Thoracic aorta (tissue), 2 donors: ENCODE measurements around the gene CYP2C9. TPM values are rescaled to one million over a fixed set of nuclear protein-coding genes. Genes with fewer than 3 reads are reported as not detected.

ENCODE experiments used
- ATAC-seq: fragments of 150-250 bp; one replicate; pipeline ENCODE4 v1.8.0; 2017; ENCODE audit warnings: low read depth; ENCODE audit not compliant: insufficient number of reproducible peaks, low FRiP score
- DNase-seq: peaks from one replicate; pipeline ENCODE4 v3.0.0-alpha.2; 2020; ENCODE audit warnings: low spot score
- H3K27ac ChIP-seq, 2 donors: fragments of 200-600 bp; sonication (generic); 1 replicate in 1 of 2; 2 replicates in 1 of 2; pipeline ENCODE4 v1.5.1; 2016; ENCODE audit warnings: mild to moderate bottlenecking in 2 of 2, moderate library complexity in 2 of 2
- H3K27me3 ChIP-seq: fragments of 200-600 bp; sonication (generic); replicated peaks from 2 replicates; pipeline ENCODE4 v1.6.0; 2016; ENCODE audit warnings: mild to moderate bottlenecking; ENCODE audit not compliant: insufficient read depth
- H3K36me3 ChIP-seq: fragments of 200-600 bp; sonication (generic); one replicate; pipeline ENCODE4 v1.5.1; 2016
- H3K4me1 ChIP-seq, 2 donors: fragments of 200-600 bp; sonication (generic); 1 replicate in 1 of 2; 2 replicates in 1 of 2; pipeline versions ENCODE4 v1.5.1 to v1.6.0; 2016; ENCODE audit warnings: low read depth in 2 of 2, mild to moderate bottlenecking in 1 of 2; ENCODE audit not compliant: control insufficient read depth in 1 of 2
- H3K4me3 ChIP-seq: fragments of 200-600 bp; sonication (generic); 2 replicates; pipeline ENCODE4 v1.5.1; 2016; ENCODE audit warnings: mild to moderate bottlenecking
- H3K9me3 ChIP-seq: fragments of 200-600 bp; sonication (generic); 2 replicates; pipeline ENCODE4 v1.5.1; 2016
- CTCF ChIP-seq: fragments of 200-600 bp; sonication (generic); IDR thresholded peaks from one replicate; pipeline ENCODE4 v1.5.1; 2019; ENCODE audit warnings: antibody characterized with exemption
- total RNA-seq, 2 donors: library from RNA; depleted of rRNA; stranded (reverse); fragments of >200 nt; gene quantifications; one replicate each; pipeline versions ENCODE4 v1.1.0 to v1.2.3, GENCODE V29; 2016

CYP2C9 gene
- total RNA-seq, 2 donors from 2014 or later, result 4.2 TPM; not detected in 1

DNA sequence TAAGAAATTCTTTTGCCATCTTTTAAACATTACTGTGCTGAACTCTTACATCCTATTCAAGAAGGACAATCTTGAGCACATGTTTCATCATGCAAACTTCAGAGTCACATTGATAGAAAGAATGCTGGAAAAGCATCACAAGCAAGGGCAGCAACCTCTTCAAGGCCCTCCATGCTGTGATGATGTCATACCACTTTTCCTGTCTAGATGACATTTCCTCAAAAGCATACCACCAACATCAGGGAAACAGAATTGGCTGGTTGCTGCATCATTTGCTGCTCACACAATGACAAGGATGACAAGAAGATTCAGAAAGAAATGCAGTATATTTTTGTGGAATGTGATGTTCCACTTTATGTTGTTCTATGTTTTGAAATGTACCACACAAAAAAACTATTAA lies 93.2 kb downstream of the CYP2C9 start:
- no peaks in the 10 kb centered on the region for H3K36me3 ChIP-seq
- no peak for TF ChIP-seq CTCF
- ATAC-seq (no peak), DNase-seq (no peak)
- H3K4me1 ChIP-seq, result no peaks in the 10 kb centered on the region
- no peak overlapping the region for H3K27ac ChIP-seq
- H3K9me3 ChIP-seq, result no peaks in the 10 kb centered on the region
- no peak overlapping the region for H3K4me3 ChIP-seq
- no peaks in the 10 kb centered on the region for H3K27me3 ChIP-seq

DNA sequence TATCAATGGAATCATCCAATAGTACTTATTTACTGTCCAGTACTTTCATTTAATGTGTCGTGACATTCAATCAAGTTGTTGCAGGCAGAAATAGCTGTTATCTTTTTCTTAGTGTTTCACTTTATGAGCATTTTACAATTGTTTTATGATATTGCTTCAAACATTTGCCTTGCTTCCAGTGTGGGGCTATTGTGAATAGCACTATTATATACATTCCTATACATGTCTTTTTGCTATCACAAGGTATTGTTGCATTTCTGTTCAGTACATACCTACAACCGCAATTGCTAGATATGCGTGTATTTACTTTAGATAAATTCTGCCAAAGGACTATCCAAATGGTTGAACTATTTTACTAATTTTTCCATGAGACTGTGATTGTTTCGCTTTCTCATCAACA lies 95.9 kb downstream of the CYP2C9 start:
- no peak overlapping the region for H3K4me3 ChIP-seq
- DNase-seq (no peak), ATAC-seq (no peak)
- no peak overlapping the region for H3K27ac ChIP-seq
- no peaks in the 10 kb centered on the region for H3K9me3 ChIP-seq
- H3K4me1 ChIP-seq, result no peaks in the 10 kb centered on the region
- H3K27me3 ChIP-seq, result no peaks in the 10 kb centered on the region
- no peaks in the 10 kb centered on the region for H3K36me3 ChIP-seq
- no peak for TF ChIP-seq CTCF

GRCh38 chr10:95035332-95036295 lies 97.2 kb downstream of the CYP2C9 start:
- Histone ChIP-seq H3K4me3 (no peak overlapping the region), H3K4me1 (no peaks in the 10 kb centered on the region), H3K27ac (no peak overlapping the region), H3K27me3 (no peaks in the 10 kb centered on the region), H3K9me3 (no peaks in the 10 kb centered on the region), H3K36me3 (no peaks in the 10 kb centered on the region)
- DNase-seq (no peak), ATAC-seq (no peak)
- no peak for TF ChIP-seq CTCF

DNA sequence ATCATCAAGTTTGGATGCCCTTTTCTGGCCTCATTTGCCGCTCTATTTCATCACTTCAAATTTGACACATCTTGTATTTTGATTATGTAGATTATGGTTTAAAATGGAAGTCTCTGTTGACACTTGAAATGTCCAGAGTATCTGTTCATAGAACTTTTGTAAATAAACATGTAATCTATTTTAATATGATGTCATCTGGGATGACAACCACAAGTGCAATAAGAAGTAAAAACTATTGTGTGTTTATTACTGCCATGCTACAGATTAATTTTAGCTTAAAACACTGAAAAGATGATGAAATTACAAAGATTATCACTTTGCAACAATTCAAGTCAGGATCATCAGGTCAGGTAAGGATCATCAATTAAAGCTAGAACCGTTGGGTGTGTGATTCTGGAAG lies 100.8 kb downstream of the CYP2C9 start:
- Histone ChIP-seq H3K4me1 (no peaks in the 10 kb centered on the region), H3K27me3 (no peaks in the 10 kb centered on the region), H3K9me3 (no peaks in the 10 kb centered on the region), H3K36me3 (no peaks in the 10 kb centered on the region), H3K27ac (no peak overlapping the region), H3K4me3 (no peak overlapping the region)
- DNase-seq, result no peak
- no peak for ATAC-seq
- no peak for TF ChIP-seq CTCF

Other genes with a start within 250 kb of the CYP2C9 start
- not detected for gene CYP2C19, start 176.0 kb upstream of the CYP2C9 start, total RNA-seq
- not detected for gene CYP2C8, start 130.8 kb downstream of the CYP2C9 start, total RNA-seq